ENCODE data around the gene AK4.
A peak's percentile ranks its signal among the peaks of the same experiment; 100 is the strongest.

The AK4 gene

DNA sequence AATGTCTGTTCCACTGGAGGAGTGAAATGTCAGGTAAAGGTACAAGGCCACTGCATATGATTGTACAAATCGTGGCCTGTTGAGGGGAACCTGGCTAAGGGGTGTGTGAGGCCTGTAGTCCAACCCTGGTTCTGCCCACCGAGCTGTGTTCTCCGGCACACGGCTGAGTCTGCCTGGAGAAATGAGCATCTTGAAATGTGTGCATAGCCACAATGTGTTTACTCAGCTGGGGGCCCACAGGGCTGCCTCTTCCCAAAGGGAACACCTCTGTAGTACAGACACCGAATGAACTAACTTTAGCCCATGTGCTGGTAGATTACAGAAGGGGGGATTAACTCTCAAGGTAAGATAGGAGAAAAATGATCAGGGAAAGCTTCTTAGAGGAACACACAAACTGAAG is 30.2 kb downstream of the AK4 start:
- no peak for TF ChIP-seq CTCF (conservative IDR thresholded peaks at IDR 0.05; ENCODE audit: low read depth, low read length)
- no peak overlapping the region for H3K4me3 ChIP-seq (ENCODE audit: low read depth, low read length)
- no peak for DNase-seq (ENCODE audit: low read depth)

- no peak for TF ChIP-seq CTCF (conservative IDR thresholded peaks at IDR 0.05; ENCODE audit: low read depth, low read length)
- peak; percentile 31 for DNase-seq (ENCODE audit: low read depth)
- H3K4me3 ChIP-seq (ENCODE audit: low read depth, low read length): no peak overlapping the region
Observed at GRCh38 chr1:65179148-65179547, 31.1 kb downstream of the AK4 start.

DNA sequence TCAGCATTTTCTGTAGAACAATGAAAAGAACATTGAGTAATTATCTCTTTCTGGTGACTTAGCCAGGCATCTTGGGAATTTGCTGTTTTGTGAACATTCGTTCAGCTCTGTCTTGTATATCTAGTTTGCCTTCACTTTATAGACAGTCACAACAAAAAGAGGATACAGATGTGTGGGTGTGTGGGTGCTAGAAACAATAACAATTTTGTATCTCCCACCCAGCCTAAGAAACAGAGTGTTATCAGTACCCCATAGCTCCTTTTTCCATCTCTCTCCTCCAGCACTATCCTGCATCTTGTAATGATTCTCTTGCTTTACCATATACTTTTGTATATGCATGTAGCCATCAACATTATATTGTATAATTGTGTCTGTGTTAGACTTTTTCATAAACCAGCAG is 33.0 kb downstream of the AK4 start:
- DNase-seq (ENCODE audit: low read depth): no peak
- no peak for TF ChIP-seq CTCF (conservative IDR thresholded peaks at IDR 0.05; ENCODE audit: low read depth, low read length)
- H3K4me3 ChIP-seq (ENCODE audit: low read depth, low read length): no peak overlapping the region

GRCh38 chr1:65182658-65183268 is 34.8 kb downstream of the AK4 start:
- no peak for DNase-seq (ENCODE audit: low read depth)
- no peak for TF ChIP-seq CTCF (conservative IDR thresholded peaks at IDR 0.05; ENCODE audit: low read depth, low read length)

GRCh38 chr1:65189576-65190115 is 41.6 kb downstream of the AK4 start:
- no peak for TF ChIP-seq CTCF (conservative IDR thresholded peaks at IDR 0.05; ENCODE audit: low read depth, low read length)
- peak; percentile 43 for DNase-seq (ENCODE audit: low read depth)
- H3K4me3 ChIP-seq (ENCODE audit: low read depth, low read length): no peak overlapping the region

More at GRCh38 chr1:65182658-65183268, 34.8 kb downstream of the AK4 start:
- no peak overlapping the region for H3K4me3 ChIP-seq (ENCODE audit: low read depth, low read length)

GRCh38 chr1:65190229-65190628 is 42.2 kb downstream of the AK4 start:
- no peak for TF ChIP-seq CTCF (conservative IDR thresholded peaks at IDR 0.05; ENCODE audit: low read depth, low read length)

DNA sequence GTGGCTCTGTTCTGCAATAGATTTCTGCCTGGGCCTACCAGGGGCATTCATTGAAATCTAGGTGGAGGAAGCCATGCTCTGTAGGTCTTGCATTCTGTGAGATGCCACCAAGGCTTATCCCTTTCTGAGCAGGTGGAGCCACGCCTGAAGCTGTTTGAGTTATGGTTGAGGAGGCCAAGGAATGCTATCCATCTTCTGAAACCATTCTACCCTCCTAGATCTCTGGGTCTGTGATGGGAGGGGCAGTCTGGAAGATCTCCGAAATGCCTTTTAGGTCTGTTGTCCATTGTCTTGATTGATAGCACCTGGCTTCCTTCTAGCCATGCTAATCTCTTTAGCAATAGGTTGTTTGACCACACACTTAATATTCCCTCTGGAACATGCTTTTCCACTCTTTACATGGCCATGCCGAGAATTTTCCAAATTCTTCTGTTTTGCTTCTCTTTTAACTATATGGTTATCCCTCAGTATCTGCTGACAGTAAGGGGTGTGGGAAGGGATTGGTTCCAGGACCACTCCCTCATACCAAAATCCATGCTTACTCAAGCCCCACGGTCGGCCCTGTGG is 45.2 kb downstream of the AK4 start:
- DNase-seq (ENCODE audit: low read depth): no peak
- no peak for TF ChIP-seq CTCF (conservative IDR thresholded peaks at IDR 0.05; ENCODE audit: low read depth, low read length)
- H3K4me3 ChIP-seq (ENCODE audit: low read depth, low read length): no peak overlapping the region

More at GRCh38 chr1:65190229-65190628, 42.2 kb downstream of the AK4 start:
- no peak for DNase-seq (ENCODE audit: low read depth)
- H3K4me3 ChIP-seq (ENCODE audit: low read depth, low read length): no peak overlapping the region

Measured in choroid plexus epithelial cell (primary cell).